Stimulated activated naive CD8-positive, alpha-beta T cell treated with anti-CD3 and anti-CD28 coated beads, Interleukin-15, Interleukin-2, amounts not matched to agents 100 U/mL and 50 U/mL, for 24 hours (primary cell): ENCODE results near the gene CRYBA4.
"Not testable (repeated sequence)": the region's sequence is repeated elsewhere in the genome, so short reads cannot be mapped to it uniquely, and the experiment has no call there.

Experiments used
- ATAC-seq: fragments of 150-1000 bp; cut with Tn5 transposase; one replicate; pipeline ENCODE4 v1.10.0; 2021
- DNase-seq: peaks from one replicate; pipeline ENCODE4 v3.0.0; 2021

Gene CRYBA4

DNA sequence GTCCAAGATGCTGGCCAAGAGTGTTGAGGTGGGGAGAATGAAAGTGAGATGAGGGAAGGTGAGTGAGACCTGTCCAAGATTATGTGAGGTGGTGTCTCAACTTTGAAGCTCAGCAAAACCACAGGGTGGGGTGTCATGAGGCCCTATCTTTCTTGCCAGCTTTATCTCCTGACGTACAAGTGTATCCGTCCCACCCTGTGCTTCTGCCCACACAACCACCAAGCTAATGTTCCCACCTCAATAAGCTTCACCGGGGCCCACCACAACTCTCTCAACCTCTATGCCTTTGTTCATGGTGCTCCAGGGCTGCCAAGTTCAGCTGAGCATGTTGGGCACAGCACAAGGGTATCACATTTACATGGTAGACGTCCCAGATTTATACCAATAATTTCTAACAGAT is 24.7 kb upstream of the CRYBA4 start:
- ATAC-seq, result peak; percentile 57
- peak; percentile 41 for DNase-seq

DNA sequence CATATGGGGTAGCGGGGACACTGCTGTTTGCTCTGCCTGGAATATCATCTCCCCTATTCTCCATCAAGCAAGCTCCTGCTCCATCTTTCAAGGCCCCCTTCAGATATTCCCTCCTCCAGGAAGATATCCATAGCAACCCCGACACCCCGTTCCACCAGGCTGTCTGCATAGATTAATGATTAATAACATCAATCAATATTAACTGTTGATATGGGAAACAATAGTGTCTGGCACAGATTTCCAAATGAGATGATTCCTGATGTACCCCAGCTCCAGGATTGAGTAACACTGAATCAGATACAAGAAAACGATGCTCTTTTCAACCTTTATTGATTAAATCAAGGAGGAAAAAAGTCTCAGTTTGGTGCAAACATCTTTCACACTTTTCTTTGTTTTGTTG is 24.3 kb upstream of the CRYBA4 start:
- ATAC-seq, result no peak
- no peak for DNase-seq

DNA sequence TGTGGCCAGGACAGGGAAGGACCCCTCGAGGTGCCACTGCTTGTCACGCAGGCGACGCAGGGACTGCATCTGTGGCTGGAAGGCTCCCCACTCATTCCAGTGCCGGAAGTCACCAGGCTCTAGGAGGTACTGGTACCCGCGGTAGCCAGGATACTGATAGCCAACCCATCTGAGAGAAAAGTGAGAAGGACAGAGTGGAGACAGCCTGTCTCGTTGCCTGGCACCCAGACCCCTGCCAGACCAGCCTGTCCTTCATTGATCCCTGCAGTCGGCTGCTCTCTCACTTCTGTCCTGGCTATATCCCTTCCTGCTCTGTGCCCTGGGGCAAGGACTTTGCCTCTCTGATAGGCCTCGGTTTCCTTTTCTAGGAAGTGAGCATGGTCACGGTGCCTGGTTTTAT is 22.3 kb upstream of the CRYBA4 start:
- DNase-seq (no peak), ATAC-seq (no peak)

DNA sequence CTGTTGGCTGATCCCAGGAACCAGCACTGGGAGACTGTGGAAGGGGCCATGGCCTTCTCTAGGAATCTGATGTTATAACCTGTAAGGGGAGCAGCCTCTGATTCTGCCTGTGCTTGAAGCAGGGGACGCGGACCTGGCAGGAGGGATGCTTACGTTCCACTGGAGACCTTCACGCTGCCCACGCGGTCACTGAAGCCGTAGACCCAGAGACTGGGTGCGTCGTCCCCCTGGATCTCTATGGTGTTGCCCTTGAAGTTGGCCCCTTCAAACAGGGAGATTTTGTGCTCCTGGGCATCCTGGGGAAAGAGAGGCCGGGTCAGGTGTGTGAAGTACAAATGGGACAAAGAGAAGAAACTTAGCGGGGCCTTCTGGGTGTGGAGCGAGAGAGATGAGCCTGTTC is 20.0 kb upstream of the CRYBA4 start:
- no peak for ATAC-seq
- no peak for DNase-seq

DNA sequence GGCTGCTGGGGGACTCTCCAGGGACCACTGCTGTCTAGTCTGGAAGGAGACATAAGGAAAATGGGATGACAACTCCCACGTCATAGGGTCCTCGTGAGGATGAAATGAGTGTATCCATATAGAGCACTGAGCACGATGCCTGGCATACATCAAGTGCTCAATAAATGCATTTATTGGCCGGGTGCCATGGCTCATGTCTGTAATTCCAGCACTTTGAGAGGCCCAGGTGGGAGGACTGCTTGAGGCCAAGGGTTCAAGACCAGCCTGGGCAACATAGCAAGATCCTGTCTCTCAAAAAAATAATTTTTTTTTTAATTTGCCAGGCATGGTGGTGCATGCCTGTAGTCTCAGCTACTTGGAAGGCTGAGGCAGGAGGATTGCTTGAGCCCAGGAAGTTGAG is 19.6 kb upstream of the CRYBA4 start:
- DNase-seq, result no peak
- ATAC-seq, result no peak

DNA sequence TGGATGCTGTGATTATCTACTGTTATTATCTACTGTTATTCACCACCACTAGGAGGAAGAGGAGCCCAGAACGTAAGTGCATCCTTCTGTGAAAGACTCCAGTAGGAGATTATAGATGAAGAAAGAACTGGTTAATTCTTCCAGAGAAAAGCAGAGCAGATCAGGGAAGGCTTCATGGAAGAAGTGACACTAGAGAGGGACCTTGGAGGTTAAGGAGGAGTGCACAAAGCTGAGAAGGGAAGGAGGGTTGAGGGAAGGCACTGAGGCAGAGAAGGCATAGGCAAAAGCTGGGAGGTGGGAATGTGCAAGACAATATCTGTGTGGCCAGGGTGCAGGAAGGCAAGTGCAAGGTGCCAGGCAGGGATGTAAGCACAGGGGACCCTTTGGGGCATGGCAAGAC is 17.4 kb upstream of the CRYBA4 start:
- DNase-seq, result no peak
- ATAC-seq, result no peak

DNA sequence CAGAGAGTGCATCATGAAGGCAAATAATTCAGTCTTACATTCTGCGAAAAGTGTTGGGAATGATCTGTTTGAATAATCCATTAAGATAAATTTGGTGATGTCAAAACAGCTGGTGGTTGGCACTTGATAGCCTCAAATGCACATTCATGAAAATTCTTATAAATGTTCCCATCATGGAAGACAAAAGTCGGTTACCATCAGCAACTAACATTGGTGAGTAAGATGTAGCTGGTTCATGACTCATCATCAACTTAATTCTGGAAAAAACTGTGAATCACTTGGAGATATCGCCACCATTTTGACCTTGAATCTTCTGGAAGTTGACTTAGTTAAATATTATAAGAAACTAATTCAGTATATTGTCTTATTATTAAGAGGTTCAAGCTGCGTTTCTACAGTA is 15.2 kb upstream of the CRYBA4 start:
- ATAC-seq (no peak), DNase-seq (no peak)

DNA sequence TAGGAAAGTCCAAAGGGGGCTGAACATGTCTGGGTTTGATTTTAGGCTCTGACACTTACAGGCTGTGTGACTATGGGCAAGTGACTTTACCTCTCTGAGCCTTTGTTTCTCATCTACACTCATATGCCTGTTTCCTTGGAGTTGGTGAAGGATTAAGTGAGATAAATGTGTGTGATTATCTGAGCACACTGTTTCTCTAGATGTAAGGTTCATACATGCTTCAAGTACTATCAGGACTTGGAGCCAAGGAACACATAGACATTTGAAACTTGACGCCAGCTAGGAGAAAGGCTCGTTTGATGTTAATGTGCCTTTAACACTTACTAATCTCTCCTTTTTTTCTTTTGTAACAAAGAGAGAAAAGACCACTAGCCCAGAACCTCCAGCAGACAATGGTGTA is 13.6 kb upstream of the CRYBA4 start:
- no peak for DNase-seq
- ATAC-seq, result no peak

DNA sequence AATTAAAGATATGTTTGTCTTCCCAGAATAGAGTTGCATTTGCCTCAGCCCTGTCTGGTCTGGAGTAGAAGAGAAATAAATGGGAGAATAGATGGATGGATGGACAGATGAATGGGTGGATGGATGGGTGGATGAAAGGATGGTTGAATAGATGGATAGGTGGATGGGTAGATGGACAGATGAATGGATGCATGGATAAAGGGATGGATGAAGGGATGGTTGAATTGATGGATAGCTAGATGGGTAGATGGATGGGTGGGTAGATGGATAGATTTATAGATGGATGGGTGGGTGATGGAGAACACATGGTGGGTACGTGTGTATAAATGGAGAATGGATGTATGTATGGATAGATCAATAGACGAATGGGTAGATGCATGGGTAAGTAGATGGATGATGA is 12.5 kb upstream of the CRYBA4 start:
- DNase-seq, result no peak
- ATAC-seq, result no peak

DNA sequence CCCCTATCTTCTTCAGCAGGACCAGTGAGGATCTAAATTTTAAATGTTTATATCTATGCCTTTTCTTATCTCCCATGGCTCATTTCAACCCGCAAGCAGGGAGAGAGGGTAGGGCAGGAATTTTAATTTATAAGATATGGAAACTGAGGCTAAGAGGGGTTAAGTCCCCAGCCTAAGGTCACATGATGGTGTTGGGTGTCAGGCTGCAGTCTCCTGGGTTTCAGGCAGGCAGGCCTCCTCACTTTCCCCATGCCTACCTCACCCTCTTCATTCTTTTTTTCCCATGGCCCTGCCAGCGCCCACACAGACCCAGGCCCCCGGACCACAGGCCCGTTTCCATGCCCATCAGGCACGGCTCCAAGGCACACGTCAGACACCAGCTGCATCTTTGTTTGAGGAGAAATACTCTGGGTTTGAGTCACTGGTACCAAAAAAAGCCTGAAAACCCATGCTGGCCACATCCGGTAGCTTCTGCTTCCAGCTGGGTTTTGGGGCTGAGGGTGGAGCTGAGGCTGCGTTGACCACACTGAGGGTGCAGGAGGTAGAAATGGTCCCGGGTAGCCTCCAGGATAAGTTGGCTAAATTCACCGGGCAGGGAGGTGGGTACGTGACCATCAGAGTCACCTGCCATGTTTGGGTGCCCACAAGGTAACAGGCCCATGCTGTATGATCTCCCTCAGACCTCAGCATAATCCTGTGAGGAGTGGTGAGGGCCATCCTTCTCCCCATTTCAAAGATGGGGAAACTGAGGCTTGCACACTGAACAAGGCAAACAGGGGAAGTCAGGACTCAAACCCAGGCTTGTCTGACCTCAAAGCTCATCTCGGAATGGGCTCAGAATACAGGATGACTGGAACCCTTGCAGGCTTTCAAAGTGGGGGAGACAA is 11.4 kb upstream of the CRYBA4 start:
- DNase-seq (peak; percentile 66), ATAC-seq (peak; percentile 75)

DNA sequence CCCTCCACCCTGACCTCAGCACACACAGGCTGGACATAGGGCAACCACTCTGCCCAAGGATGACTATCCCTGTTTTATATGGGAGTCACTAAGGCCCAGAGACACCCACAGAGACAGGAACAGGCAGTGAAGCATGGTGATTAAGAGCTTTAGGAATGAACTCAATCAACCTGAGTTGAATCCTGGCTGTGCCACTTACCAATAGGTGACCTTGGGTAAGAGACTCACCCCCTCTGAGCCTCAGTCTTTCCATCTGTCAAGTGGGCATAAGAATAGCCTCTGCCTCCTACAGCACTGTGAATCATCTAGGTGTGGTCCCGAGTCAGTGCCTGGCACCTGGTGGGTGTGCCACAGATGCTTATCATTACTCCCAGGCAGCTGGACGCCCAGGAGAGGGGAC is 10.8 kb upstream of the CRYBA4 start:
- ATAC-seq, result peak; percentile 66
- DNase-seq, result no peak

DNA sequence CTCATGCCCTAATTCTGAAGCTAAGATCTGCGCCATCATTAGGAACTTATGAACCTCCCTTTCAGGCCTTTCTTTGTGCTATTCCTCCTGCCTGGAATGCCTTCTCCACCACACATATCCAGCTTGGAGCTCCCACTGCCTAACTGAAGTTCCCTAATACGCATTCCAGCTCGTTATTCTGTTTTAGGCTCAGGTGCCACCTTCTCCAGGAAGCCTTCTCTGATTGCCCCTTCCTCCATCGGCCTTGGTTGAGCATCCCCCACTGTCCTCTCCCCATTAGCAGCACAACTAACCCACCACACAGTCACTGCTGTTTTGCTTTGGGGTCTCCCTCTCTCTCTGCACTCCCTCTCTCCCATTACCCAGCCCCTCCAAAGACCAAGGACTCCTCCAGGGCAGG is 9.1 kb upstream of the CRYBA4 start:
- DNase-seq (no peak), ATAC-seq (no peak)

DNA sequence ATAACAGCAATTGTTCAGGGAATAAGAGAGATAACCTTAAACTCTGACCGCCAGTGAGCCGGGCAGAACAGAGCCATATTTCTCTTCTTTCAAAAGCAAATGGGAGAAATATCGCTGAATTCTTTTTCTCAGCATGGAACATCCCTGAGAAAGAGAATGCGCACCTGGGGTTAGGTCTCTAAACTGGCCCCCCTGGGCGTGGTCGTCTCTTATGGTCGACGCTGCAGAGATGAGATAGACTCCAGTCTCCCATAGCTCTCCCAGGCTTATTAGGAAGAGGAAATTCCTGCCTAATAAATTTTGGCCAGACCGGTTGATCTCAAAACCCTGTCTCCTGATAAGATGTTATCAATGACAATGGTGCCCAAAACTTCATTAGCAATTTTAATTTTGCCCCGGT is 8.0 kb upstream of the CRYBA4 start:
- not testable (repeated sequence) for DNase-seq, ATAC-seq

DNA sequence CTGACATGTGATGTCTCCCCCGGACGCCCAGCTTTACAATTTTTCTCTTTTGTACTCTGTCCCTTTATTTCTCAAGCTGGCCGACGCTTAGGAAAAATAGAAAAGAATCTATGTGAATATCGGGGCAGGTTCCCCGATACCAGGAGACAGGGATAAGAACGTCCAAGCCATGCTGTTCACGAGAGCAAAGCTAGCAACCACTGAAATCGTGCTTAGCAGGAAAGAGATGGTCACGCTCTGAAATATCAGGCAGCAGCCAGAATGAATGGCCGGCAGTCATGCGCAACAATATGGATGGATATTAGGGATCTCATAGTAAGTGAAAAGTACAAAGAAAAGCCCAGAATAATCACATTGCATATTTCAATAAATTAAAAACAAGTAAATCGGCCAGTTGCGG is 7.4 kb upstream of the CRYBA4 start:
- DNase-seq (no peak), ATAC-seq (no peak)

DNA sequence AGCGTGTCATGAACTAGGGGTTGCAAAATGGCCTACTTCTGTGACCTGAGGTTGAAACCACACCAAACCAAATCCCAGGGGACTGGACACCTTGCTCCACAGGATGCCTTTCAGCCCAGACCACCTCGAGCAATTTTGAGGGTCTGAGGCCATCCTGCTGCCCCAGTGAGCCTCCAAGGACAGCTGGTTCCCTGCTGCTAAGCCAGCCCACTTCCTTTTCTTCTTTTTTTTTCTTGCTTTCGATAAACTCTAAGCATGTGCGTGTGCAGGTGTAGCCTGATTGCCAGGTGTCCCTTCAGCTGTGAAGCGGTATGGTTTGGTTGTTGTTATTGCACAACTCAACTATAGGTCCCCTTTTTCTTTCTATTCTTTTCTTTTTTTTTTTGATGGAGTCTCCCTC is 6.6 kb upstream of the CRYBA4 start:
- ATAC-seq (no peak), DNase-seq (no peak)

DNA sequence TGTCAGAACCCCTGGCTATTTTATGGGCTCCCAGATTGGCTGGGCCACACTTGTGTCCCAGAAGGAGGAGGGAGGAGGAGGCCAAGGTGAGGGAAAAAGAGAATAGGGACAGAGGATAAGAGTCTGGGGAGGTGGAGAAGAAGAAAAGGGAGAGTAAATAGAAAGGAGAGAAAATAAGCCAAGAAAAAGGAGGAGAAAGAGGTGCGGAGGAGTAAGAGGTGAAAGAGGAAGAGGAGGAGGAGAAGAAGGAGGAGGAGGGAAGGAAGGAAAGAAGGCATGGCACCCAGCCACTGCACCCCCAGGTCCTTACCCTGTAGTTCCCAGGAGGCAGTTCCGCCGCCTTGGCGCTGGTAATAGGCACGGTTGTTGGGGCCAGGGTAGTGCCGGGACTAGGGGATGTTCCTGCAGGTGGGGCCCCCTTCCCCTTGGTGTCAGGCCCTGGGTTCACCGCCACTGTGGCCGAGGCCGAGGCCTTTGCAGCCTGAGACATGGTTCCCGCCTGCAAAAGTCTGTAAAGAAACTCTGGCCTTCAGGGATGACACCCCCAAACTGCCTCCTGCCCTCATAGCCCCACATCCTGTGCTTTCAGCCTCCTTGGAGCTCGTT is 5.8 kb upstream of the CRYBA4 start:
- ATAC-seq, result no peak

DNA sequence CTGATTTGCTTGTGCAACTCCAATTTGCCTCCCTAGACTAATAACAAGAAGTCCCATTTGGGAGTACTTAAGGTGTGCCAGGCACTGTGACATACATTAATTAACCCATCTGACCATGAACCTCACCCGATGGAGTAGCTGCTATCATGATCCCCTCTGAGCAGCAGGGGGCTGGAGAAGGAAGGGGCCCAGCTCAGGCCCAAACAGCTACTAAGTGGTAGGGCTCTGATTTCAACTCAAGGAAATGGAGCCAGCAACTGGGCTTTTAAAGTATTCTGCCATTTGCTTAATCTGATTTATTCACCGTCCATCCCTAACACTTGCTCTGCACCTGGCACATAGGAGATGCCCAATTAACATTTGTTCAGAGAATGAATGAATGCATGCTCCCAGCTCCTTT is 5.1 kb upstream of the CRYBA4 start:
- ATAC-seq (no peak), DNase-seq (no peak)

More for the DNA sequence above, 5.8 kb upstream of the CRYBA4 start:
- DNase-seq, result no peak

DNA sequence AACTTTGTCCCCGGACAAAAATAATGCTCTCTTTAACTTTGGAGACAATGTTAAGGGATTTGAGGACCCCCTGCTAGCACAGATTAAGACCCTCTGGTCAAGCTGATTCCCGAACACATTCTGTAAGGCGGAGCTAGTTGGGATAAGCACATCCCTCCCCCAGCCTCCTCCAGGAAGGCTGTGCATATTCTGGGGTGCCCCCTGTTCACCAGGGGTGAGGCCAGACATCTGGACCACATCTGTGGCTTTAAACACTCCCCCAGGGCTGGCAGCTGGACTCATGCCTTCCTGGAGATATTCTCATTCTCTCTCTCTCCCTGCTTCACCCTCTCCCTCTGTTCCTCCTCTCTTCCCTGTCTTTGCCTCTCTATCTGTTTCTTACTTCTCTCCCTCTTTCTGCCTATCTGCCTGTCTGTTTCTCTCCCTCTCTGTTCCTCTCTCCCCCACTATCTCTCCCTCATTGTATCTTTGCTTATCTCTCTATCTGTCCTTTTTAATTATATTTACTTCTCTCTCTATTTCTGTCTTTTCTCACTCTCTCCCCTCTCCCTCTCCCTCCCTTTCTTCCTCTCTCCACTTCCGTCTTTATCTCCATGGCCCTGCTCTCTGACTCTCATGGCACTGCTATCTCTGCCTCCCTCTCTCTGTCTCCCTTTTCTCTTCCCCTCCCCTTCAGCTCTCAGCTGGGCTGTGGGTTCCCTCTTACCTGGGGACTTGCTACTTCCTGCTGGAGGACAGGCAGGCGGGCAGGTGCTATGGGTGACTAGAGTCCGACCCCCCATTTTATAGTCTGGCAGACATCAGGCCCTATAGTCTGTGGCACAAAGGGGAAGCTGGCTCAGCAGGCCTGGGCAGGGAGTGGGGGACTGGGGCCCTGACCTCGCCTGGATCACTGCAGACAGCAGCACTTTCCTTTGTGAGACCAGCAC is 4.2 kb upstream of the CRYBA4 start, which contains the start of gene CRYBB1:
Gene CRYBB1 (minus strand): TSS at position 757 of the 929 bp plus-strand sequence. CDS start 1,708 bp downstream, outside the sequence.
- no peak for DNase-seq
- ATAC-seq, result peak; percentile 23

DNA sequence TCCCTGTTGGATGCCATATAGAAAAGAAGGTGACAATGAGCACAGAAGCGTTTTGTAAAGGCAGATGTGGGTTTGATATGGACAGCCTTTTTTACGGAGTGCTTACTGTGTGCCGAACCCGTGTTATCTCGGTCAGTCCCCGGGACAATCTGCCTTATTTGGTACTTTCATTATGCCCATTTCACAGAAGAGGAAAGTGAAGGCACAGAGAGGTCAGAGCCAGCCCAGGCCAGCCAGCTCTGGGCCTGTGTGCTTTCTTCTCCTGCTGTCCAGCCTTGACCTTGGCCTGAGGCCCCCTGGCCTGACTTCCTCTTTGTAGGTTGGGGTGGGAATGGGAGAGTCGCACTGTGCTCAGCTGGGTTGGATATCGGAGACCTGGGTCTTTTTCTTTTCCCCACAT is 3.3 kb upstream of the CRYBA4 start:
- ATAC-seq (no peak), DNase-seq (no peak)

DNA sequence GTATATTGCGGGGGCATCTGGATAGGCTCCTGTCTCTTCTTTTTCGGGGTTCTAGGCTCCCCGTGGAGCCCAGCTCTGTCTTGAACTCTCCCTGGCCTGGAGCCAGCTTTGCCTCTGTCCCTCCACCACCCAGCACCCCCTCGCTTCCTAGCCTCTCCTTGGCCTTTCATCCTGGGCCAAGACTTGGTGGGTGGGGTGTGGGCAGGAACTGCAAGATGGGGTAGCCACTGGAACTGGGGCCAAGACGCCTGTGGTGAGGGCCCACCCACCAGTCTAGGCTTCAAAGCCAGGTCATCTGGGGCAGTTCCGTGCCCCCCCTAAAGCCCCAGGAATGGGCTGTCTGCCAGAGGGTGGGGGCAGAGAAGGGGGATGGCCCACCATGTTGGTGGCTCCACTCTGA is 2.3 kb upstream of the CRYBA4 start:
- no peak for DNase-seq
- ATAC-seq, result no peak

DNA sequence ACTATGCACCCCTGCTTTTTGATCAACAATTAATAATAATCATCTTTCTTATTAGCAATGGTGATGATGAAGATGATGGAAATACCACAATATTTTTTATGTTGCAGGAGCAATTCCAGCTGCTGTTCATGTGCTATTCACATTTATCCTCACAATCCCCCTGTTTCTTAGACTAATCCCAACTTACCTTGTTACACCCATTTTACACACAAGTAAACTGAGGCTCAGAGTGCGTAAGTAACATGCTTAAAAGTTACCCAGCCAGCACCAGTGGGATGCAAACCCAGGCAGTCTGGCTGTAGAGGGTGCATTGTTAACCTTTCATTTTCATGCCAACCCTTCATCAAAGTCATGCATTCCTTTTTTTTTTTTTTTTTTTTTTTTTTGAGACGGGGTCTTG is 1.6 kb upstream of the CRYBA4 start:
- ATAC-seq, result no peak
- no peak for DNase-seq

DNA sequence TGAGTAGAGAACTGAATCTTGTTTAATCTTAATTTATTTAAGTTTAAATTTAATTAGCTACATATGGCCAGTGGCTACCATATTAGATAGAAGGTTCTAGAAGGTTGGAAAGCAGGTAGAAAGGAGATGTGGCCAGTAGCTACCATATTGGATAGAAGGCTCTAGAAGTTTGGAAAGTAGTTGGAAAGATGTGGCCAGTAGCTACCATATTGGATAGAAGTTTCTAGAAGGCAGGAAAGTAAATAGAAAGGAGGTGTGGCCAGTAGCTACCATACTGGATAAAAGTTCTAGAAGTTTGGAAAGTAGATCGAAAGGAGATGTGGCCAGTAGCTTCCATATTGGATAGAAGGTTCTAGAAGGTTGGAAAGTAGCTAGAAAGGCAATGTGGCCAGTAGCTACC is 2.2 kb downstream of the CRYBA4 start:
- no peak for ATAC-seq
- no peak for DNase-seq

DNA sequence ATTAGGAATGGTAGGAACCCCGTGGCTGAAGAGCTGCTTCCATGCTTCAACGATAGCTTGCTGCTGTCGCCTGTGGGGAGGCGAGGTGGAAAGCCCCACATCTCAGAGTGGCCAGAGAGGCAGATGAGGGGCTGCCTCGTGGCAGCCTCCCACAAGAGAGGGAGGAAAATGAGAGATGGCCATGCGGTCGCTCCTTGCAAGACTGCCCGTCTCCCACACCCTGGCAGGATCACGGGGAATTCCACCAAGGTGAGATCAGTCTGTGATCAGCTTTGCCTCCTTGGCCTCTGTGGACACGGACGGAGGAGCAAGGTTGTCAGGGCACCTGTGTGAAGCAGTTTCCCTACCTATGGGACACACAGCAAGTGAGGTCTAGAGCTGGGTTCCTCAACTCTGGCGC is 3.0 kb downstream of the CRYBA4 start:
- DNase-seq, result no peak

More for the DNA sequence above, 3.0 kb downstream of the CRYBA4 start:
- ATAC-seq, result no peak
